Vagina (tissue), 2 donors: ENCODE data around the gene WDR83.

Source experiments
- POLR2A ChIP-seq, 2 donors: fragments of 450-650 bp; IDR thresholded peaks; one replicate each; pipeline ENCODE4 v1.6.1; 2017; ENCODE audit warnings: antibody characterized with exemption in 2 of 2, mild to moderate bottlenecking in 2 of 2, moderate library complexity in 2 of 2
- TF ChIP-seq, protein P1 (sequence below), 3 experiments: fragments of 450-650 bp in 2 of 3; fragments of 200-600 bp in 1 of 3; sonication (generic) in 1 of 3; IDR thresholded peaks; one replicate each; pipeline ENCODE4 v1.5.1; 2017 to 2019; ENCODE audit warnings: antibody characterized with exemption in 3 of 3, mild to moderate bottlenecking in 2 of 3, moderate library complexity in 2 of 3

DNA sequence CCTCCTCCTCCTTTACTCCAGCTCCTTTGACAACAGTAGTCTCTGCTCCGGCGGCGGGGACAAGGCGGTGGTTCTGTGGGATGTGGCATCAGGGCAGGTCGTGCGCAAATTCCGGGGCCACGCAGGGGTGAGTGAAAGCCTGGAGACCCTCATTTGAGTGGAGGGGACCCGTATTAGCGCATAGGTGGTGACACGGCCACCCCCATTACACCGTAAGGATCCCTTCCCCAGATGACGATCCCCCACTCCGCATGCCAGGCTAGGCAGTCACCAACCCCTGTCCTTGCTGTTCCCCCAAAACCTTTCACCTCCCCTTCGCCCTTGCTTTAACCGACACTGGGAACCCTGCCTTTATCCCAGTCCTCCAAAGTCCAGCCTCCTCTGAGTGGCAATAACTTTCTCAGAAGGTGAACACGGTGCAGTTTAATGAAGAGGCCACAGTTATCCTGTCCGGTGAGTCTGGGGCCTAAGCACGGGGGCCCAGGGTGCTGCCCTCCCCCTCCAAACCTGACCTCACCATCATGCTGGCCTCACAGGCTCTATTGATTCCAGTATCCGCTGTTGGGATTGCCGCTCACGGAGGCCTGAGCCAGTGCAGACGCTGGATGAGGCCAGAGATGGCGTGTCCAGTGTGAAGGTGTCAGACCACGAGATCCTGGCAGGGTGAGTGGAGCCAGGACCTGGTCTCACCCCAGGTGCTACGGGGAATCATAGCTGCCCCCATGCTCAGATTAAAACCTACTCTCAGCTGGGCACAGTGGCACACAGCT is 3.7 kb downstream of the WDR83 start:
- TF ChIP-seq POLR2A (IDR thresholded peaks at IDR 0.05), result no peak
- TF ChIP-seq, protein P1, sequence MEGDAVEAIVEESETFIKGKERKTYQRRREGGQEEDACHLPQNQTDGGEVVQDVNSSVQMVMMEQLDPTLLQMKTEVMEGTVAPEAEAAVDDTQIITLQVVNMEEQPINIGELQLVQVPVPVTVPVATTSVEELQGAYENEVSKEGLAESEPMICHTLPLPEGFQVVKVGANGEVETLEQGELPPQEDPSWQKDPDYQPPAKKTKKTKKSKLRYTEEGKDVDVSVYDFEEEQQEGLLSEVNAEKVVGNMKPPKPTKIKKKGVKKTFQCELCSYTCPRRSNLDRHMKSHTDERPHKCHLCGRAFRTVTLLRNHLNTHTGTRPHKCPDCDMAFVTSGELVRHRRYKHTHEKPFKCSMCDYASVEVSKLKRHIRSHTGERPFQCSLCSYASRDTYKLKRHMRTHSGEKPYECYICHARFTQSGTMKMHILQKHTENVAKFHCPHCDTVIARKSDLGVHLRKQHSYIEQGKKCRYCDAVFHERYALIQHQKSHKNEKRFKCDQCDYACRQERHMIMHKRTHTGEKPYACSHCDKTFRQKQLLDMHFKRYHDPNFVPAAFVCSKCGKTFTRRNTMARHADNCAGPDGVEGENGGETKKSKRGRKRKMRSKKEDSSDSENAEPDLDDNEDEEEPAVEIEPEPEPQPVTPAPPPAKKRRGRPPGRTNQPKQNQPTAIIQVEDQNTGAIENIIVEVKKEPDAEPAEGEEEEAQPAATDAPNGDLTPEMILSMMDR (IDR thresholded peaks at IDR 0.05), result no peak
